NOMO-1 treated with dmso at 0.1 percent for 144 hours (cell line): Measurements from ENCODE around the gene GSK3A.
"Not testable (repeated sequence)": the region's sequence is repeated elsewhere in the genome, so short reads cannot be mapped to it uniquely, and the experiment has no call there.

Experiments
- DNase-seq: peaks from one replicate; lab custom pipeline; 2025; ENCODE audit not compliant: unreplicated experiment; lab: John Stamatoyannopoulos, UW

GSK3A gene

DNA sequence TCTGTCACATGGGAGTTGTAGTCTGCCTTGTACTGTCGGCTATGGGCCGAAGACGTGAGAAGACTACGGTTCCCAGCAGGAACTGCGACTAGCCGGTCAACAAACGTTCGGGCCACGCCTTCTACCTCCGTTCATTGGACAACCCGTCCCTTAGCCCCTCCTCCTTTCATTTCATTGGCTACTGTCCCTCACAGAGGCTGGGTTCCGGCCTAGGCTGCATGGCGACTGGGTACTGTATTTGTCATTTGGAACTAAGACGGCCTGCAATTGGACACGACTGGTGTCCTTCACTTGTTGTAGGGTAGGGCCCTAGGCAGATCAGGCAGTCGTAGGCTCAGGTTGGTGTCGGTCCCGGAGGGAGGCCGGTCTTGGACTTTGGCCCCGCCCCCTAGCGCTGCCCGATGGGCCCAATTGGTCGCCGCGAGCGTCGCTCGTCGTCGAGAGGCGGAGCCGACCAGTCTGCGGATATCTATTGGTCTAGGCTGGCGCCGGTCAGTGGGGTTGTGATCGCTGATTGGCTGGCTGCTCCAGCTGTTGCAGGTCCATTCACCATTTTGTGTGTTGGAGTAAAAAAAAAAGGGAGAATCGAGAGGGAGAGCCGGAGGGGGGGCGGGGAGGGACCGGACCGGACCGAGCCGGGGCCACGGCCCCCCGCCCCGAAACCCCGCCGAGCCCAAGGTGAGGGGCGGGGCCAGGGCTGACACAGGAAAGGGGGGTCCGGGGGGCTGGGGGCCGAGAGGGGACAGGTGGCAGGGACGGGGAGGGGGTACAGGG, 26.5 kb upstream of the GSK3A start, which contains the start of gene CIC:
Gene CIC, plus strand, starts transcription at position 549 of the 774 bp plus-strand sequence. CDS start 2,532 bp downstream, outside the sequence.
- DNase-seq = peak; percentile 100

DNA sequence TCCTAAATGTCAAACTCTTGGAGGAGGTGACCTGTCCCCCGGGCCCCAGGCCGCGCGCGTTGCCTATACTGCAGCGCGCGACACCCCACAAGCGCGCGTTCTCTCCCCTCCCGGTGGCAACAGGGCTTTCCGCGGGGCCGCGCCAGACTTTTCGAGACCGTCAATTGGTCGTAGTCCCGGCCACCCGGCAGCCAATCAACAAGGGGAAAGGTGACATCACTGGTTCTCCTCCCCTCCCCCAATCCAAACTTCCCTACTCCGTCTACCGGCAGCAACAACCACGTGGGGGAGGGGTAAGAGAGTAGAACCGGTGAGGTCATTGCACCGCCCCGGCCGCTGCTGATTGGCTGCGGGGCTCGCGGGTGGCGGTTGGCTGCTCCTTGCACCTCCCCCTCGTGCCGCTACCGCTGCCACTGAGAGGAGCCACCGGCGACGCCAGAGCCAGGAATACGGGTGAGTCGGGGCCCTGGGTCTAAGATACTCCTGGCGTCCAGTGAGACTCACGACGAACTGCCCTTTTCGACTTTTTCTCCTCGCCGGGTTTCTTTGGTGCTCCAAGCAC, 25.8 kb upstream of the GSK3A start:
- peak; percentile 99 for DNase-seq

GRCh38 chr19:42267644-42268141, 25.3 kb upstream of the GSK3A start:
- no peak for DNase-seq

GRCh38 chr19:42266928-42267603, 24.7 kb upstream of the GSK3A start:
- not testable (repeated sequence) for DNase-seq

GRCh38 chr19:42266105-42266504, 23.7 kb upstream of the GSK3A start:
- not testable (repeated sequence) for DNase-seq

GRCh38 chr19:42261763-42262162, 19.4 kb upstream of the GSK3A start:
- DNase-seq = no peak

- not testable (repeated sequence) for DNase-seq
These were observed 15.4 kb upstream of the GSK3A start for GRCh38 chr19:42257842-42258241.

- DNase-seq = no peak
These were observed 13.7 kb upstream of the GSK3A start for GRCh38 chr19:42255766-42256745.

- peak; percentile 85 for DNase-seq
These were observed 12.7 kb upstream of the GSK3A start, which contains the start of gene ERF for GRCh38 chr19:42254850-42255765. ERF (minus strand) TSS chr19:42255128; CDS start chr19:42254999, 129 bp downstream.

DNA sequence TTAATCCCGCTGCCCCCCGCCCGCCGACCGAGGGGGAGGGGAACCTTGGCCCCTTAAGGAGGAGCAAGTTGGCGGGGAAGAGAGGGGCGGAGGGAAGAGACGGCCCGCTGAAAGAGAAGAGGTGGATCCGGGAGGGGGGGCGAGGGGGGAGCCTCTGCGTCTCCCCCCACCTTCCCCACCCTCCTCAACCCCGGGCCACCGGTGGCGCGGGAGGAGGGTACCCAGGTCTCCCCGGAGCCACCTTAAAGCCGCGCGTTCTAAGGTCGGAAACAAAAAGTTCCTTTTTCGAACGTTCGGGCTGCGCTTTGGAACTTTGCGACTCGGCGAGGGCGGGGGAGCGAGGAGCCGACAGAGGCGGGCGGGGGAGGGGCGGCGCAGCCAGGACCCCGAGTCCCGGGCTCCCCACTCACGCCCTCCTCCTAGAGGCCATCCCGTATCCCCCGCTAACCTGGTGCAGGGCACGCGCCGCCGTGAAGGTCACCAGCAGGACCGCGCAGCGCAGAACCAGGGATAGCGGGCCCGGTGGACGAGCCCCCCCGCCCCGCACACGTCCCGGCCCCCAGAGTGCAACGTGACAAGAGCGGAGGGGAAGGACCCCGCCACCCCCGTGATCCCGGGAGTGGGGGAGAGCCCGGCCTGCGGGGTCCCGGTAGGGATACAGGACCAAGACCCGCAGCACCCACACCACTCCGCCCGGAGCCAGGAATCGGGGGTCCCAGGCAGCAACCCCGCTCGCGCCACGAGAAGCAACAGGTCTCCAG, 11.9 kb upstream of the GSK3A start:
- peak; percentile 79 for DNase-seq

DNA sequence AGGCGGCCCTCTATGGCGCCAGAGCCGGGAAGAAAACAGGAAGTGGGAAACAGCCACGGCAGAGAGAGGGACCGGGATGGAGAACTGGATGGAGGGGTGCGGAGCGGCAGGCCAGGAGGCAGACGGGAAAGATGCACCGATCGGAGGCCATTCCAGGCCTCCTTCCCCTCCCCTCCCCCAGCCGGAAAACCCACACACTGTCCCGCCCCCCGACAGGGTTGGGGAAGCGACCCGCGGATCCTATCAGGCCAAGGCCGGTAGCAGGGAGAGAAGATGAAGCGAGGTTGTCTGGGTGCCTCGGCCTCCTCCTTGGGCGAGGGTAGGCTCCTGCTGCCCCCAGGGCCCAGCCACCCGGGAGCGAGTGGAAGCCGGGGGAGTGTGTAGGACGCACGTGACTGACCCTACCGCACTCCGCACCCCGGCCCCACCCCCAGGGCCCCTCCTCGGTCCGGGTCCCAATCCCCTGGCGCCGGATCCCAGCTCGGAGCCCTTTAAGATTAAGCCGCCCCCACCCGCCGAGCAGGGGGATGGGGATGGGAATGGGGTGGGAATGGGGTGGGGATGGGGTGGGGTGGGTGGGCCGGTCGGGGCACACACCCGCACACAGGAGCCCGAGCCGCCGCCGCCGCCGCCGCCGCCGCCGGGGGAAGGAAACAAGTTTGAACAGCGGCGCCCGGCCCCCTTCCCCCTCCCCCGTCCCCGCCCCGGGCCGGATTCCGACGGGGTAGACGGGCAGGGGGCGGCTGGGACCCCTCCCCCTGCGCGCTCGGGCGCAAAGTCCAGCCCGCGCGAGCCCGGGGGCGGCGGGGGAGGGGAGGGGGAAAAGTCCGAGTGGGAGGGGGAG, 11.1 kb upstream of the GSK3A start:
- DNase-seq = peak; percentile 18

DNA sequence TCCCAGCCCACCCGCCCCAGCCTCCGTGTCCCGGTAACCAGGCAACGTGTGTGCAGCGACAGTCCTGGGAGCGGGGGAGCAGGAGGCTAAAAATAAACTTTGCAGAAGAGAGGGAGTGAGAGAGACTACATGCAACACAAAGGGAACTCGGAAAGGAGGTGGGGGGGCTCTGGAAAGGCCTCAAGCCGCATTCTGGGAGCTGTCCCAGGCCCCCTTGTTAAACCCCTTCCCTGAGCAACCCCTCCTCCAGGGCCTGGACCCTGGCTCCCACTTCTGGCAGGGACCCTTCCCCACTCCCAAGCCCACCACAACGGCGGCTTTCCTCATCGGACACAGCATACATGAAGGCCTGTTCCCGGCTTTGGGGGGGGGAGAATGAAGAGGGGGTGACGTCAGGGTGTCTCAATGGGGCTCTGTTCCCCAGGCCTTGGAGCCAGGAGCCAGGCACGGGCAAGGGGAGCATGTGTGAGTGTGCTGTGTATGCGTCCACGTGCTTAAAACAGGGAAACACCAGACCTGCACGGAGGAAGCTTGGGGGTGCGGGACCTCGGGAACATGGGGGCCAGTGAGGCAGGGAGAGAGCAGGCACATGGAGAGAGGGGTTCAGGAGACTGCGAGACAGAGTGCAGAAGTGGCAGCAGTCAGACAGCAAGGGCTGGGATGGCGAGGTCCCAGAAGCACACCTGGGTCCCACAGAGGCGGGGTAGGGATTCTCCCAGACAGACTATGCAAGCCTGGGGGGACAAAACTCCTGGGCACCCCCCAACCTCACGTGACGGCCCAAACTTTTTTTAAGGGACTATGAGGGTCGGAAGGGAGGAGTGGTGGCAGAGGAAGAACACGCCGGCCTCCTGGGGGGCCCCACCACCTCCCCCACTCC, 10.2 kb upstream of the GSK3A start:
- DNase-seq = no peak

DNA sequence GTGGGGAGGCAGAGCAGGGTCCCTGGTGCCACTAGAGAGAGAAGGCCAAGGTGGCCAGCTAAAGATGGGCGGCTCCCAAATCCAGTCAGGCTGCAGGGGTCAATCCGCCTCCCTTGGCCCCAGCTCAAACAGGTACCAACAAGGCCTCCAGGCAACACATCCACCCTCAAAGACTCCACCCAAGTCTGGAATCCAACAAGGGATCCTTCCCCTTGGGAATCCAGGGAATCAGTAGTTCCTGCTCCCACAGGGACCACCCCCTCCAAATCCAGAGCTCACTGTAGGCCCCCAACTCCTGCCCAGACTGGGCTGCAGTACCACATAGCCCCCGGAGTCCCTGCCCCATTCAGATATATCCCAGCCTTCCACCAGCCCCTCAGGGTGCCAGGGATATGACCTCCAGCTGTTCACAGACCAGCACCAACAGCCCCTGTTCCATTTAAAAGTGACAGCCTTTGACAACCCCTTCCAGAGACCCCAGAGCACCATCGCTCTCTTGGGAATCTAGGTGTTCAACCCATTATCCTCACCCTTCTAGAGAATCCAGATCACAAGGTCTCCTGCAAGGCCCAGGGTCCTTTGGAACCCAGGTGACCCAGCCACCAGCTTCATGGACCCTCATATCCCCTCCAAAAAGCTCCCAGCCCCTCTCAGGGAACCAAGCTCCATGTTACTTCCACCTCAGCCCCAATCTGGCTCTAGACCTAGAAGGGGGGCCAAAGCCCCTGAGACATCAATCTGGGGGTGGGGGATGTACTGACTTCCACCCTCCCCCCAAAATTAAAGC, 9.4 kb upstream of the GSK3A start:
- no peak for DNase-seq

DNA sequence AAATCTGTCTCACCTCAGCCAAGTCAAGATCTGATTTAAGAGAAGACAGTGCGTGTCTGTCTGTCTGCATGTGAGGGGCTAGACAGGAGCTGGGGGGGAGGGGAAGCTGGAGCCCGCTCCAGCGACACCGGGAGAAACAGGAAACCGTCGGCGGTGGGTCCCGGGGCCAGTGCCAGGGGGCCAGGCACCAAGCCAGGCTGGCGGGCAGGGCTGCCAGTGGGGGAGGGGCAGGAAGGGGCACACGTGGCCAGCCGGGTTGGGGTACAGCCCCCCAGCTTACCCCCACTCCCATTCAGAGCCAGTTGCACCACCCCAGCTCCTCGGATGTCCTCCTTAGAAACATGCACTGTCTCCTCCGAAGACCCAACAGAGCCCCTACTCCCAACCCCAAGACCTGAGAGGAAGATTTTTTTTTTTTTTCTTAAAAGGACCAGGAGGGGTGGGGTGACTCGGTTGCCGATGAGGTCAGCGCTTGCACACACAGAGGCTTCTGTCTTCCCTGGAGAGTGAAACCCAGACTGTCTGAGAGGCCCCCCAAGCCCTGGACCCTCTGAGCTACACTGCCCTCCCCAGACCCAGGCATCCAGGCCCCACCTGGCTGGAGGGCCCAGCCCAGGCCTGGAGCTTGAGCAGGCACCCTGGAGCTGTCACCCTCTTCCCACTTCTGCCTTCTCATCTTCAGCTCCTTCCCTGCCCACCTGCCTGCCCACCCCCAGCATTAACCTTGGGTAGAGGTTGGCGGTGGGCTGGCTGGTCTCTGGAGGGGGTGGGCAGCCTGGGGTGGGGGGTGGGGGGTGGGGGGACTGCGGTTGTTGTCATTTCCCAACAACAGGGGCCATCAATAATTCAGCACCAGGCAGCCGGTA, 8.5 kb upstream of the GSK3A start:
- no peak for DNase-seq

GRCh38 chr19:42250183-42250665, 7.8 kb upstream of the GSK3A start:
- no peak for DNase-seq
